Measurements from ENCODE around the gene PTPN1. TPM values are rescaled to one million over a fixed set of nuclear protein-coding genes. Genes with fewer than 3 reads are reported as not detected.

The PTPN1 gene
- polyA plus RNA-seq, 1 of the 3 experiments (the other 2 are of a cell fraction) = 23.6 TPM

- no peak for TF ChIP-seq FOXM1 (IDR thresholded peaks at IDR 0.05; ENCODE audit: low read depth)
- TF ChIP-seq TCF12 (IDR thresholded peaks at IDR 0.05) = no peak
- TF ChIP-seq GATA2 (CRISPR knock-in tag; IDR thresholded peaks at IDR 0.05) = no peak
- TF ChIP-seq RAD21 (IDR thresholded peaks at IDR 0.05; ENCODE audit: low read length) = no peak
- TF ChIP-seq USF1 (IDR thresholded peaks at IDR 0.05; ENCODE audit: borderline replicate concordance, low read depth) = no peak
- TF ChIP-seq RXRA (IDR thresholded peaks at IDR 0.05; ENCODE audit: borderline replicate concordance, low read depth) = no peak
- TF ChIP-seq SIN3A (IDR thresholded peaks at IDR 0.05; ENCODE audit: borderline replicate concordance, low read depth, low read length) = no peak
- no peak for TF ChIP-seq MEF2A (IDR thresholded peaks at IDR 0.05; ENCODE audit: borderline replicate concordance, low read depth)
- whole genome bisulfite sequencing (ENCODE audit: low lambda C conversion rate) = 92% methylated on average over 6 of the region's 6 CpGs
- Histone ChIP-seq H3K27me3 (ENCODE audit: insufficient read depth) (no peaks in the 10 kb centered on the region), H3K9me3 (no peaks in the 10 kb centered on the region), H3K27ac (ENCODE audit: low read depth in 2 of 2, low read length in 1 of 2) (no peak overlapping the region), H4K20me1 (ENCODE audit: insufficient read depth) (no peaks in the 10 kb centered on the region), H3K4me3 (ENCODE audit: low read depth in 2 of 2, low read length in 1 of 2) (no peak overlapping the region), H3K4me2 (no peak overlapping the region), H2AFZ (ENCODE audit: low read depth) (no peak overlapping the region), H3K36me3 (replicated peaks in 1 of 2; ENCODE audit: control insufficient read depth in 1 of 2, insufficient read depth in 2 of 2, low read length in 1 of 2) (no peaks in the 10 kb centered on the region), H3K9ac (no peak overlapping the region), H3K79me2 (ENCODE audit: insufficient read depth) (no peaks in the 10 kb centered on the region), H3K4me1 (ENCODE audit: control insufficient read depth in 1 of 2, insufficient read depth in 2 of 2, low read depth in 1 of 2, low read length in 1 of 2) (peaks cover 11 to 15% of the 10 kb centered on the region in 2 experiments; a peak in 2 of 4 replicates), H3K9me2 (no peaks in the 10 kb centered on the region), H3F3A (replicated peaks; ENCODE audit: insufficient read depth) (no peaks in the 10 kb centered on the region)
- ChIA-PET CTCF (interaction anchor here (0.6 to 3.6 kb wide), 3 partner anchors 8 to 297 kb away, joined by 3 to 18 read pairs (median 4); partner anchors contain the start of gene ADNP), POLR2A (no interaction called here)
- no peak for DNase-seq
Measured at GRCh38 chr20:50634191-50634590, 124.0 kb downstream of the PTPN1 start.

Small RNA genes within 50 kb of the gene (small RNA-seq; reads per million reads assigned to genes)
- gene COX6CP2 (0 reads per million in 7 experiments), gene MIR1302-5 (0 reads per million in 7 experiments), gene MIR645 (0 reads per million in 7 experiments), gene RF00019 (0 reads per million in 7 experiments)

Other genes starting within 250 kb of the PTPN1 start
- 1.0 and 1.2 TPM in 2 replicates for gene RIPOR3, start 181.2 kb downstream of the PTPN1 start, polyA plus RNA-seq (2012; rRNA removed)
- gene PARD6B, start 221.2 kb downstream of the PTPN1 start, polyA plus RNA-seq (2012; rRNA removed) = 0.49 and 0.57 TPM in 2 replicates